ENCODE measurements around the gene ARPC1B.

ARPC1B gene

GRCh38 chr7:99389772-99390171 is 15.2 kb downstream of the ARPC1B start:
- DNase-seq (ENCODE audit: low read depth in 2 of 2), result no peak

- DNase-seq (ENCODE audit: low read depth in 2 of 2), result no peak
These were observed 16.5 kb downstream of the ARPC1B start for GRCh38 chr7:99390941-99391602.

- no peak for DNase-seq (ENCODE audit: low read depth in 2 of 2)
These were observed 17.5 kb downstream of the ARPC1B start for GRCh38 chr7:99392046-99392445.

- peak; percentile 60 to 63 for DNase-seq (ENCODE audit: low read depth in 2 of 2)
These were observed 18.3 kb downstream of the ARPC1B start for GRCh38 chr7:99392659-99393354.

GRCh38 chr7:99393355-99394187 is 19.0 kb downstream of the ARPC1B start:
- DNase-seq (ENCODE audit: low read depth in 2 of 2), result no peak

- DNase-seq (ENCODE audit: low read depth in 2 of 2), result no peak
These were observed 19.6 kb downstream of the ARPC1B start for GRCh38 chr7:99394188-99394502.

GRCh38 chr7:99395616-99396327 is 21.2 kb downstream of the ARPC1B start:
- DNase-seq (ENCODE audit: low read depth in 2 of 2), result no peak

- DNase-seq (ENCODE audit: low read depth in 2 of 2), result no peak
These were observed 22.1 kb downstream of the ARPC1B start for GRCh38 chr7:99396418-99397296.

- no peak for DNase-seq (ENCODE audit: low read depth in 2 of 2)
These were observed 22.9 kb downstream of the ARPC1B start for GRCh38 chr7:99397297-99397983.

- no peak for DNase-seq (ENCODE audit: low read depth in 2 of 2)
These were observed 24.4 kb downstream of the ARPC1B start for GRCh38 chr7:99398891-99399445.

GRCh38 chr7:99399597-99399996 is 25.1 kb downstream of the ARPC1B start:
- no peak for DNase-seq (ENCODE audit: low read depth in 2 of 2)

GRCh38 chr7:99402854-99403253 is 28.3 kb downstream of the ARPC1B start:
- no peak for DNase-seq (ENCODE audit: low read depth in 2 of 2)

GRCh38 chr7:99403764-99404163 is 29.2 kb downstream of the ARPC1B start:
- DNase-seq (ENCODE audit: low read depth in 2 of 2), result no peak

GRCh38 chr7:99404235-99404976 is 29.9 kb downstream of the ARPC1B start:
- no peak for DNase-seq (ENCODE audit: low read depth in 2 of 2)

- DNase-seq (ENCODE audit: low read depth in 2 of 2), result no peak
These were observed 30.4 kb downstream of the ARPC1B start for GRCh38 chr7:99404977-99405320.

GRCh38 chr7:99406557-99406956 is 32.0 kb downstream of the ARPC1B start:
- no peak for DNase-seq (ENCODE audit: low read depth in 2 of 2)

- DNase-seq (ENCODE audit: low read depth in 2 of 2), result no peak
These were observed 33.4 kb downstream of the ARPC1B start for GRCh38 chr7:99407872-99408378.

GRCh38 chr7:99408379-99409191 is 34.1 kb downstream of the ARPC1B start, which contains the start of the genes BUD31 and PDAP1:
BUD31 (plus strand) TSS chr7:99408969; CDS start chr7:99411093, 2,124 bp downstream.
PDAP1 (minus strand) TSS chr7:99408597; CDS start chr7:99408548, 49 bp downstream.
- DNase-seq (ENCODE audit: low read depth in 2 of 2), result peak; percentile 87 to 91

Data from activated CD8-positive, alpha-beta memory T cell treated with anti-CD3 and anti-CD28 coated beads for 4 hours (primary cell).